HG02981 (cell line): ENCODE results near the gene DBH.
"Not testable (repeated sequence)": the region's sequence is repeated elsewhere in the genome, so short reads cannot be mapped to it uniquely, and the experiment has no call there.

ENCODE experiments used
- ATAC-seq: cut with Tn5 transposase; IDR thresholded peaks from one replicate; pipeline ENCODE4 v1.9.1; 2021; ENCODE audit warnings: mild to moderate bottlenecking, moderate library complexity; ENCODE audit not compliant: unreplicated experiment

Gene DBH

DNA sequence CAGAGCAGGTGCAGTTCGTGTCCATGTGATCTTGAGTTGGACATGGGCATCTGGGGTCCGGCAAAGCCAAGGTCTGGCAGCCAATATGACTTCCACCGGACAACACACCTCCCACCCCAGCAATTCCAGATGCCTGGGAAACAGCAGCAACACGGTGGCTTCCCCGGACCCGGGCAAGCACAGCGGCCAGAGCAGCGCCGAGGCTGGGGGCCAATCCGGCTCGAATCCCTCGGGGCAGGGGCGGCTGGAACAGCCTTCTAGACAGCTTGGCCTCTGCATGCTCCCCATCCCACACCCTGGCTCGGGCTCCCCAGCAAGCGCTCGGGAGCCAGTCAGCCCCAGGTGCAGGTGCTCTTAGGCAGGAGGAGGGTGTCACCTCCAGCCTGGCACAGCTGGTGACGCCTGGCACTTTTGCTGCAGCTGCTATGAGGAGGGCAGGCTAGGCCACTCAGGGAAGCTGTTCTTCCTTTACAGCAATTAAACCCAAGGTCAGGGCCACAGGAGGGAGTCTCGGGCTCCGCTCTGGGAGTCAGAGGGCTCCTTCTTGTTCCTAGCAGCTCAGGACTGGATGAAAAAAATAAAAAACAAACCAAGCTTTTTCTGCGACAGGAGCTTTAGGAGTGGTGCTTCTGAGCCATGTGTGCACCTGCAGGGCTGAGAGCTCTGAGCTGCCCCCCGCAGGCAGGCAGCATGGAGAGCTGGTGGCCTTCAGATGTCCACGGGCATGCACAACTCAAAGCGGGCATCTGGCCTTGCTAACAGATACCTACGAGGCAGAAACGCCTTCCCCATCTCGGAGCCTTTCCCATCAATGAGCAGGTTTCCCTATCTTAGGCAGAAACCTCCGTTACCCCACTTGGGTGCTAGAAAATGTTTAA is 28.2 kb downstream of the DBH start:
- ATAC-seq = no peak

DNA sequence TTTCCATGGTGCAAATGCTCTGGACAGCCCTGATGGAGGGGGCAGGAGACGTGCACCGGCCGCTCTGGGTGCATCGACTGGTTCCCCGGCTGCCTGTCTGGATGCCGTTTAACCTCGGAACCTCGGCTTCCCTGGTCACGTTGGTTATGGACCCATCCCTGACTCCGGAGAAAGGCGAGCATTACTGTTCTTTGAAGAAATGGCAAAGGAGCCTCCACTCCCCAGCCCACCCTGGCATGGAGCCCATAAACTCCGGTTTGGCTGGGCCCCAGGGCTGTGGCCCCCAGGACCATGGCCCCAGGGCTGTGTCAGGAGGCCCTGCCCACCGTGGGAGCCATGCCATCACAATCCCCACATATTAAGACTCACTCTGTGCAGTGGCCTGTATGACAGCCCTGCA is 28.9 kb downstream of the DBH start:
- no peak for ATAC-seq

DNA sequence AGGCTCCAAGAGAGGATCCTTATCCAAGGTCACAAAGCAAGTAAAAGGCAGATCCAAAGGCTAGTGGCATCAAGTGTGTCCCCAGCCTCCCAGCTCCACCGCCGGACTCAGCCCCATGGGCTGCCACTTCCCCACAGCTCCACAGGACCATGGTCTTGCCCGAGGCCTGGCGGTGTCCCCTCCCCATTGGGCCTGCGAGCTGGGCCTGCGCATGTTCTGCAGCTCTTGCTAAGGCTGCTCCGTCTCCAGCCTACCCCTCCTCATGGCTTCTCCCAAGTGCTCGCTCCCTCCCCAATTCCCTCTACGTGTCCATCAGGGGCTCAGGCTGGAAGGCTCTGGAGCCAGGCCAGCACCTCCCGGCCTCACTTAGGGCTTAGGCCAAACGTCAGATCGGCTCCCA is 29.4 kb downstream of the DBH start:
- no peak for ATAC-seq

DNA sequence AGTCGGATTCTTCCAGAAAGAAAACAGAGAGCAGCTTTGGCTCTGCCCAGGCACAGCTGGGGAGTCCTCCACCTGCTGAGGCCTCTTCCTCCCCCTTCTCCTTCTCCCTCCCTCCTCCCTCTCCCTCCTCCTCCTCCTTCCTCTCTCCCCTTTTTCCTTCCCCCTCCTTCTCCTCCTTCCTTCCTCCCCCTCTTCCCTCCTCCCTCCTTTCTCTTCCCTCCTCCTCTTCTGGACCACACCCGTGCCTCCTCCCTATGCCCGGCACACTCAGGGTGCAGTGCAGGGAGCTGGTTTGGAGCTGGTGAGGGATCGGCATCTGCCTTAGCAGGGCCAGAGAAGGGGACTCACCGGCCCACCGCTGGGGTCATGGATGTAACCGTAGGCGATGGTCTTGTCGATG is 30.2 kb downstream of the DBH start:
- no peak for ATAC-seq

DNA sequence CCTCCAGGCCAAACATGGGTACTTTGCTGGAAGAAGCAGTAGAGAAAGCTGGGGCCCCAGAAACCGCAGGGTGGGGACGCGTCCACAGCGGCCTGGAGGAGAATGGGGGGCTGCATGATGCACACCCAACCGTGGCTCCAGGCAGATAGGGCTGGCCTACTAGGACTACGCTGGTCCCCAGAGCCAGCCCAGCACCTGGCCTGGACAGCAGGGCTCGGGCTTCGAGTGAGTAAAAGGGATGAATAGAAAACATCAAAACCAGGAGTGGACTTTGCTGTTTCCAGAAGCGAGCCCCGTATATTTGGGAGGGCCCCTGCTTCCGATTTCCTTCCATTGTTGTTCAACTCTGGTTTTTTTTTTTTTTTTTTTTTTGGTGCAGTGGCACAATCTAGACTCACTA is 30.7 kb downstream of the DBH start:
- no peak for ATAC-seq

DNA sequence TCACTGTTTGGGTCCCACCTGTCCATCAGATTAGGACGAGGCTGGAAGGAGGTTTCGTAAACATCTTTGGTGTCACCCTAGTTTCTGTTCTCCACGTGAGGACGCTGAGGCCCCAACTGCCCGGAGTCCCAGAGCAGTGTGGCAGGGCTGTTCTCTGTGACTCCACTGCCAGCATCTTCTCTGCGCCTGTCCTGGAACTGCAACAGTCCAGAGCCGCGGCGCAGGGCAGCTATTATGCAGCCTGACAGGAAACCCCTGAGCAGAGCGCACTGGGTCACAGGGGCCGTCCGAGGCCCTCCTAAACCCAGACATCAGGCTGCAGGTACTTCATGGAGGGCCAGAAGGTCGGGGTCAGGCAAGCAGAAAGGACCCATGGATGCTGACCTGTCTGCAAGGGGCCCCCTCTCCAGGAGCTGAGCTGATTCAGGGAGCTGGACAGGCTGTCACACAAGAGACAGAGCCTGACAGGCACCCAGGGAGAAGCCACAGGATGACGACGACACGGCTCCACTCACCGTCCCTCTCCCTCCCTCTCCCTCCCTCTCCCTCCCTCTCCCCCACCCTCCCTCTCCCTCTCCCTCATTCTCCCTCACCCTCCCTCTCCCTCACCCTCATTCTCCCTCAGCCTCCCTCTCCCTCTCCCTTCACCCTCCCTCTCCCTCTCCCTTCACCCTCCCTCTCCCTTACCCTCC is 31.7 kb downstream of the DBH start:
- ATAC-seq = no peak

DNA sequence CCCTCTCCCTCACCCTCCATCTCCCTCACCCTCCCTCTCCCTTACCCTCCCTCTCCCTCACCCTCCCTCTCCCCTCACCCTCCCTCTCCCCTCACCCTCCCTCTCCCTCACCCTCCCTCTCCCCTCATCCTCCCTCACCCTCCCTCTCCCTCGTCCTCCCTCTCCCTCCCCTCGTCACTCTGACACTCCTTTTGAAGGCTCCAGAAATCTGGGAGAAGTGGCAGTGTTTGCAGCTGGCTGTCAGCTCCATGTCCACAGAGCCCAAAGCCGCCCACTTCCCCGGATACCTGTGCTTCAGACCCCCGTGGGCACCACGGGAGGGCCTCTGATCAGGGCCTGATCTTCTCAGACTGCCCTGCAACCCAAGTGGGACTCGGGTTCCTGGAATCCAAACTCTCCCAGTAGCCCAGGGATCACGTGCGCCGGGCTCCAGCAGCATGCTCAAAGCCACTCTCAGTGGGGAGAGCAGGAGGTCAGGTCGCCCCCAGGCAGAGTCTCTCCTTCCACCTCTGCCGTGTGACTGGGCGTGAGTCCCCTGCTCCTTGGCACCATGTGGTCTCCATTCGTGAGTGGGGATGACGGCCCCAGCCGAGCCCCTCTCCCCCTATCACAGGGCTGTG is 33.1 kb downstream of the DBH start:
- ATAC-seq = no peak

DNA sequence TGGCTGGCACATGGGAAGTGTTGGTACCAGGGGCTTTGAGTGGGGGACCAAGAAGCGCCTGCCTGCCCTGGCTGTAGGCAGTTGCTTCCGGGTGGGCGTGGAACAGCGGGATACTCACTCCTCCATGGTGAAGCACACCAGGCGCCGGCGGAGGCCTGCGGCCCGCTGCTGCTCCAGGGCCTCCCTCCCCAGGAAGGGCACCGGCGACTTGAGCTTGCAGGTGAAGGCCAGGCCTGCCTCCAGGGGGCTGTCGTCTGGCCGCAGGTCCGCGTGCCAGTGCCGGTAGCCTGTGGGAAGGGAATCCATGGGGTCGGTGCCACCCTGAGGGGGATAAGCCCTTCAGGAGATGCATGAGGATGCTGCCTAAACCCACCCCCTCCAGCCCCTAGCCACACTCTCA is 34.3 kb downstream of the DBH start:
- ATAC-seq = no peak

DNA sequence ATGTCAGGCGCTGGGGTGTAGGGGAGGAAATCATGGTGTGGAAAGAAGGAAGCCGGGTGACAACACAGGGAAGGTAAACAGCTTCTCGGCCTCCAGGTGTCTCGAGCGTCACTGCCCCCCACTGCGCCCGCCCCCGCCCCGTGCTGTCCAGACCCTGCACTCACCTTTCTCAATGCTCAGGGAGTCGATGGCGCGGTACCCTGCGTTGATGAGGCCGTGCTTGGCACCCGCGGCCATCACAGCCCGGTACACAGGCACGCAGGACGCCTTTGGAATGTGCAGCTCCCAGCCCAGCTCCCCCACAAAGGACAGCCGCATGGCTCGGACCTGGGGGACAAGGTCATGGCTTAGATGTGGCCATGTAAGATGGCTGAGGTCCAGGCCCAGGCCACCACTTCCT is 35.2 kb downstream of the DBH start:
- no peak for ATAC-seq

DNA sequence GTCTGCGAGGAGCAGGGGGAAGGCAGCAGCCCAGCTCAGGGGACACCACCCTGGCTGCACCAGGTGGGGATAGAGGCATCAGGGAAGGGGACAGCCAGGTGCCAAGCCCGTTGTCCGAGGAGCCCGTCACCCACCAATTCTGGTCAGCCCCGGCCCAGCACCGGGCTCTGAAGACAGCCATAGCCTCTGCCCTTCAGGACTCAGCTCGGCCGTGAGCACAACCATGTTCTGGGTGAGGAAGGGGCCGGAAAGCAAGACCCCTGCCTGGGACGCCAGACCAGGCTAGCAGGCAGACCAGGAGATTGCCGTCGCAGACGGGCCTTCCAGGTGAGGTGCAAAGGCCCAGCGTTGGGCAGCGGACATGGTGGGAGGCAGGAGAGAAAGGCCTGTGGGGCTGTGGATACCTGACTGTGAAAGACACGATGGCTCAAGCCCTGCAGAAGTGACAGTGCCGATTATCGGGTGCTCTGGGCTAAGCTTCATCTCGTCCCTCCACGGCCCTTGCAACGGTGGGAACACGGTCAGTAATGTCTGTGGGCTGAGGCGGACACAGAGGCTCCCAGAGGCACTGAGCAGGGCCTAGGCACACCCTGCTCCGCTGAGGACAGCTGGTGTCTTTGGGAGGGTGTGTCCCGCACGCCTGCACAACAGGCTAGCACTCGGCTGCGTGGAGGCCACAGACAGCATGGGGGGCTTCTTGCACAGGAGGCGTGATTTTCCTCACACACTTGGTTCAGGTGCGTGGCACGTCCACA is 36.5 kb downstream of the DBH start:
- ATAC-seq = no peak

DNA sequence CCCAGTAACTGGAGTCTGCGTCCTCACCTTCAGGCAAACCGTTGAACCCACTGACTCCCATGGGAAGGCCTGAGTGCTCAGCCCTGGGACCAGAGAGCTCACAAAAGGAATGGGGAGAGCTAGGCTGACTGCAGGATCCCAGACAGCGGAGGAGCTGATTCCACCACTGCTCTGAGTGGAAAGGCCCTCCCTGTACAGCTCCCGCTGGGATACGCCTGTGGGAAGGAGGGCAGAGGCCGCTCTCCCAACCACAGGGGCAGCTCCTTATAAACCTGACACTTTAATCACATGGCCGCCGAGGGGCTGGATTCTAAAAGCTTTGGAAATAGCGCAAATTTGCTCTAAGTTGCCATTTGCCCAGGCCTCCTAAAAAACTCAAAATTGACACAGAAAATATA is 37.1 kb downstream of the DBH start:
- no peak for ATAC-seq

DNA sequence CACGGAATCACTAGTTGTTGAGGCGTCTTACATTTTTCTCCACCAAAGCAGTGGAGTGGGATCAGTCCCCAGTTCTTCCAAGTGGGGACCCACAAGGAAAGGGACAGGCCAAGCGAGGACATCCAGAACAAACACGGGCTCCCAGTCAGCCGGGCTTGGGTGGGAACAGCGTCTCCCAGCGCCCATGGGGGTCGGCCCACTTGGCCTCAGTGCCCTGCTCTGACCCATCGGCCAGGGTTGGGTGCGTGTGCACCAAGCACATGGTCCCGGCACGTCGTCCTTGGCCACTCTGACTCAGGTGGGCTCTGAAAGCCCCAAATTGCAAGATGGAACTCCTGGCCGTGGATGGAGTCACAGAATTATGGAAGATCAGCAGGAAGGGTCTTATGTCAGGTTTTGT is 37.9 kb downstream of the DBH start:
- no peak for ATAC-seq

DNA sequence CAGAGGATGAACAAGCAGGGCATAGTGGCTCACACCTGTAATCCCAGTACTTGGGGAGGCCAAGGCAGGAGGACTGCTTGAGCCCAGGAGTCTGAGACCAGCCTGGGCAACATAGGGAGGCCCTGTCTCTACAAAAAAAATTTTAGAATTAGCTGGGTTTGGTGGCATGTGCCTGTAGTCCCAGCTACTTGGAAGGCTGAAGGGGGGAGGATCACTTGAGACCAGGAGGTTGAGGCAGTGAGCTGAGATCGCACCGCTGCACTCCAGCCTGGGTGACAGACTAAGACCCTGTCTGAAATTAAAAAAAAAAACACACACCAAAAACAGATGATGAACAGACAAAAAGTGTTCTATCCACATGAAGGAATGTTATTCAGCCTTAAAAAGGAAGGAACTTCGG is 39.6 kb downstream of the DBH start:
- not testable (repeated sequence) for ATAC-seq

DNA sequence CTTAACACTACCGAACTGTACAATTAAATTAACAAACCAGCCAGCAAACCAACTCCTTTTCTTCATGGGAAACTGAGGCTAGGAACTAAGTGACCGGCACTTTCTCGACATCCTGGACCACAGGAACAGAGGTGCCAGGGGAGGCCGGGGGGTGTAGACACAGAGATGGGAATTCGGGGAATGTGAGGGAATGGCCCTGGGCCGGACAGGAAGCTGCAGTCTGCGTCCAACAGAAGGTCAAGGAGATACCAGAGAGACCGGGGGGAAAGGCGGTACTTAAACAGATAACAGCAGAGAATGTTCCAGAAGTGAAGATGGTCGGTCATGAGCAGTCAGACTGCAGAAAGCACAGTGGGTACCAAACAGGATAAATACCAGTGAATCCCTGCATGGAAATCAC is 40.3 kb downstream of the DBH start:
- no peak for ATAC-seq

DNA sequence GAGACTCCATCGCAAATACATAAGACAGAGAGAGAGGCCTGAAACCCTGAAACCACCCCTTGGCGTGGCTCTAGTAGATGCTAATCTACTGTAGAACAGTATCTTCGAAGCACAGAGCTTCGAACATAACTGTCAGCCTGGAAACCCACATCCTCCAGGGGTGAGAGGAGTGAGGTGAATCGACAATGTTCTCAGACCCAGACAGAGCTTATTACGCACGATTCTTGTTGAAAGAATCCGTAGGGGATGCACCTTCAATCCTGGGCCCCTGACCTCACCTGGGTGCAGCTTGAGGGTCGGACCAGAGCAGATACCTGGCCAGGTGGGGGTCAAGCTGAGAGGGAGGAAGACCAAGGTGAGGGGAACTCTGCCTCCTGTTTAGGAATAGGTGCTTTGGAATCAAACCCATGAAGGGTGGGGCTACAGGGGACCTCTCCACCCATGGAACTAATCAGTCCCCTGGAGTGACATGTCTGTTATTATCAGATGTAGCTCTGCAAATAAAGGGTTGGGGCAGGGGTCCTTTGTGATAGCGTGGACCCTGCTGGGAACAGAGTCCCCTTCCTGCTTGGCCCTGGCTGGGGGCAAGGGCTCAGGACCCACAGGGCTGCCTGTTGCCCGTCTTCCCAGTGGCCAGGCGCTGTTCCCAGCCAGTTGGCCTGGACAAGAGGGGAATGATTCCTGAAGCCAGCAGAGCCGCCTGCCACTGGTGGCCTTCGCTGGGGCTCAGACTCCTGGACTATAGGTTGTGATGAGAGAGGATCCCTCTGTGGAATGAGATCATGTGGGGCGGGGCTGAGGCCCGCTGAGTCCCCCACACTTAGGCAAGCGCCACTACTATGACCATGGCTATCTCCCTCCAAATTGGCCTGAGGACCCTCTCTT is 41.2 kb downstream of the DBH start:
- no peak for ATAC-seq

DNA sequence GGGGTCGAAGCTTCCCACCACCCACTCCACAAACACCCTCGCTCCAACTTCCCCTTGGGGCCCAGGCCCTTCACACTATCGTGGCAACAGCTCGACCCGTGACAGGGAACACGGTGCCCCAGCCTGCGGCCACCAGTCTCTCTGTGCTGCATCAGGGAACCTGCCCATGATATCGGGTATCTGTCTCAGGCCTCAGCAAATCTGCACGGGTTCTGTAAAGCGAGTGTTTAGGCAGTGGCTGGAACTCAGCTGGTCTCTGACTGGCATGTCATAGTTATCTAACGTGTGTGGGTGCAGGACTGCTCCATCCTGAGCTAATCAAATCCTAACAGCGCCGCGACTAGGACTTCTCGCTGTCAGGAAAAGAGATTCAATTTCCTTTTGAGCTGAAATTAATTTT is 42.9 kb downstream of the DBH start:
- ATAC-seq = no peak

DNA sequence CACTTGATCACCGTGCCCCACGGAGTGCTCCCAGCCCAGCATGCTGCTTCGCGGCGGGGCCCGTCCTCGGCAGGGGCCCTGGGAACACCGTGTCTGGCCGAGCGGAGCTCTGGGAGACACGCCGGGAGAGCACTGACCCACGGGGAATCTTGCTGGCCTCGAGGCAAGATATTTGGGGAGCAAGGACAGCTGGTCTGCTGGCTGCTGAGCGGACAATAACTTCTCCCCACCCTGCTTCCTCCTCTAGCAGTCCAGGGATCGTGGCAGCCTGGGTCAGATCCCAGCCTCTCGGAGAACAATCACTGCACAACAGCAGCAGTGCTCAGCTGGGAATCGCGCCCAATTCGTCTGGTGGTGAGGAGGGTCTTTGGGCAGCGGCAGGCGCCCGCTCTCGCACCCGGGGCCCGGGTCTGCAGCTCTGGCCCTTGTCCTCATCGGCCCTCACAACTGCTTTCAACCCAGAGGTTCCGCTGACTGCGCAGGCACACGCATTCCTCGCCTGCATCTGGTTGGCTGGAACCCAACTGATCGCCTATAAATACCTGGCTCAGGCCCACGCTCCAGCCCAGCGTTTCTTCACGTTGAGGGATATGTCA is 43.4 kb downstream of the DBH start:
- no peak for ATAC-seq

DNA sequence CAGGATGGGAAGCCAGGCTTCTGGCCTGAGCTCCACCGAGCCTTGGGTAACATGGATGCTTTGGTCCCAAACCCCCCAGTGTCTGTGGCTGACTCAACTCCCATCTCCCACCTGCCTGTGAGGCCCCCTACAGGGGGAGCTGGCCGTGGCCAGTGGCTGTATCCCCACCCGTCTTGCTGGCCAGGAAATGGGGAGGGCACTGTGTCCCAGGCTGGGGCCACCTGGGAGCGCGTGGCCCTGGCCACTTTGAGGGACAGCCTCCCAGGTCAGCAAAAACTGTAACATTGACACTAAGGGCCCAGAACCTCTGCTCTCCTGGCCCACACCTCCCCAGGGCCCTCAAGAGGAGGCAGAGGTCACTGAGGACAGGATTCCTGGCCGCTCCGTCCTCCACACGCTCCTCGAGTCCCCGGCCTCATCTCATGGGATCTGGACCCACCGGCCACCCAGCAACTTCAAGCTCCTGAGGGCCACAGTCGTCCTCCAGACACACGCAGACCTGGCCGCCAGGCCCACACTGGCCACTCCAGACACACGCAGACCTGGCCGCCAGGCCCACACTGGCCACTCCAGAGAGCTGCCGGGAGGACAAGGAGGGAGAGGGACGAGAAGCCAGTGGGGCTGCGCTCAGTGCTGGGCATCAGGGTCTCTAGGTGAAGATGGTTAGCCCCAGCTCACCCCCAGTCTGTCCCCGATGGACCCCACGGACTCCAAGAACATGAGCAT is 44.2 kb downstream of the DBH start:
- ATAC-seq = no peak

DNA sequence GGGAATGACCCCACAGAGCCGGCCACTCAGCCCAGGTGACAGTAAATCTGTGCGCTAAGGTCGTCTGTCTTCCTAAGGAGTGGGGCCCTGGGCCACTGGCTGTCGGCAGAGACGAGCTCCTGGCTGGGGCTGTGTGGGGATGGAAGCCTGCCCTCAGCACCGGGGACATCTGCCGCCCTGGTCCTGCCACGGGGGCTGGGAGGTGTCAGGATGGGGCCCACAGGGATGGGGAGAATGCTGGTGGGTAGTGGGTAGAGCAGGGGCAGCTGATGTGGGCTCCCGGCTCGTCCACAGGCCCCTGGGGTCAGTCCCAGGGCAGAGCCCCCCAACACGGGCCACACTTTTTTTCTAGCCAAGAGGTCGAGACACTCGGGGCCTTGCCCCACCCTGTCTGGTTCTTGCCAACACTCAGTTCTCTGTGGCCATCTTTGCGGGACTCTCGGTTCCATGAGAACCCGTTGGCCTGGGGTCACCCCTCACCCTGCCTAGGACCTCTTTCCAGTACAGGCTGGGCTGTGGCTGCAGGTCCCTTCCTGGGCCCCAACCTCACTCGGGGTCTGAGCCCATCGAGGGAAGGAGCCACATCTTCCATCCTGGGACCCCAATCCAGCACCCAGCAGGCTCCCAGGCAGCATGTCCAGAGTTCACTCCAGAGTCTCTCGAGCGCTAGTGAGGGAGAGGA is 45.0 kb downstream of the DBH start:
- ATAC-seq = no peak
